Fibroblast of villous mesenchyme (primary cell): Measurements from ENCODE around the gene TACC2. TPM values are rescaled to one million over a fixed set of nuclear protein-coding genes. Genes with fewer than 3 reads are reported as not detected.
"Not testable (repeated sequence)": the region's sequence is repeated elsewhere in the genome, so short reads cannot be mapped to it uniquely, and the experiment has no call there.

Experiments
- DNase-seq: peaks from one replicate; pipeline ENCODE4 v3.0.0-alpha.2; 2010; ENCODE audit warnings: low read depth
- H3K4me3 ChIP-seq: 2 replicates; pipeline ENCODE4 v1.5.1; 2011; ENCODE audit warnings: low read depth, mild to moderate bottlenecking, low read length
- total RNA-seq: library from RNA; depleted of rRNA; stranded (reverse); fragments of >200 nt; gene quantifications from 2 replicates; pipeline ENCODE4 v1.2.3, GENCODE V29; 2012
- TF ChIP-seq, protein P1 (sequence below): IDR thresholded peaks from 2 replicates; pipeline ENCODE4 v1.5.1; 2012; ENCODE audit warnings: low read depth, mild to moderate bottlenecking, low read length; ENCODE audit not compliant: insufficient read depth

The TACC2 gene
- total RNA-seq, 1 donor = 5.6 TPM

DNA sequence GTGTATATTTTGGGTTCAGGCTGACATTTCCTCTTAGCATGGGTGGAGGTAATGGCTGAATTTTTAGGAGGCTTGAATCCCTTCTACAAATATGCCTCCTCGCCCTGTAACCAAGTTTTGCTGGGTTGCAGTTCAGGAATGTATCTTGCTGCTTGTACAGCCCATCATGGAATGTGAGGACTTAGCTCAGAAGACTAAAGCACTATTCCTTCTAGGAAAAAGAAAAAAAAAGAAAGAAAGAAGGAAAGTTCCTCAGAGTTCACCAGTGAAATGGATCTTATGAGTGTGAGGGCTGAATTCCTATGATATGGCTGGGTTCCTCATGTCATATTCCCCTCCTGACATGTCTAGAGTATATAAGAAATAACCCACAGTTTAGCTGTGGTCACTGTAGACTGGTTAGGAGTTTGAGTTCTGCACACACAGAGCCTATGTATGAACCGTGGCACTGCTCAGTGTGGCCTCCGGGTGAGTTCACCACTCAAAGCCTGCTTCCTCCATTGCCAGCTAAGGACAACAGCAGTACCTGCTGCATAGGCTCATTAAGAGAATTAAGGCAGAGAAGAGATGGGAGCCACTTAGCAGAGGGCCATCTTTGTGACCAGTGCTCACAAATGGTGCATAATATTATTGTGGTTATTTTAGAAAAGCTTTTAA lies 114.0 kb downstream of the TACC2 start:
- TF ChIP-seq, protein P1, sequence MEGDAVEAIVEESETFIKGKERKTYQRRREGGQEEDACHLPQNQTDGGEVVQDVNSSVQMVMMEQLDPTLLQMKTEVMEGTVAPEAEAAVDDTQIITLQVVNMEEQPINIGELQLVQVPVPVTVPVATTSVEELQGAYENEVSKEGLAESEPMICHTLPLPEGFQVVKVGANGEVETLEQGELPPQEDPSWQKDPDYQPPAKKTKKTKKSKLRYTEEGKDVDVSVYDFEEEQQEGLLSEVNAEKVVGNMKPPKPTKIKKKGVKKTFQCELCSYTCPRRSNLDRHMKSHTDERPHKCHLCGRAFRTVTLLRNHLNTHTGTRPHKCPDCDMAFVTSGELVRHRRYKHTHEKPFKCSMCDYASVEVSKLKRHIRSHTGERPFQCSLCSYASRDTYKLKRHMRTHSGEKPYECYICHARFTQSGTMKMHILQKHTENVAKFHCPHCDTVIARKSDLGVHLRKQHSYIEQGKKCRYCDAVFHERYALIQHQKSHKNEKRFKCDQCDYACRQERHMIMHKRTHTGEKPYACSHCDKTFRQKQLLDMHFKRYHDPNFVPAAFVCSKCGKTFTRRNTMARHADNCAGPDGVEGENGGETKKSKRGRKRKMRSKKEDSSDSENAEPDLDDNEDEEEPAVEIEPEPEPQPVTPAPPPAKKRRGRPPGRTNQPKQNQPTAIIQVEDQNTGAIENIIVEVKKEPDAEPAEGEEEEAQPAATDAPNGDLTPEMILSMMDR = no peak
- H3K4me3 ChIP-seq = no peak overlapping the region
- DNase-seq = no peak

GRCh38 chr10:122103592-122103991 lies 114.6 kb downstream of the TACC2 start:
- no peak overlapping the region for H3K4me3 ChIP-seq
- no peak for DNase-seq
- TF ChIP-seq, protein P1 = no peak

- not testable (repeated sequence) for DNase-seq, H3K4me3 ChIP-seq
Measured at GRCh38 chr10:122108786-122109185, 119.8 kb downstream of the TACC2 start.

GRCh38 chr10:122112021-122112616 lies 123.2 kb downstream of the TACC2 start:
- peak; percentile 50 for DNase-seq

GRCh38 chr10:122112625-122113160 lies 123.7 kb downstream of the TACC2 start:
- DNase-seq = peak; percentile 97
- H3K4me3 ChIP-seq = peak overlapping the region; percentile 77
- TF ChIP-seq, protein P1 = peak; percentile 27

More at GRCh38 chr10:122112021-122112616, 123.2 kb downstream of the TACC2 start:
- peak overlapping the region; percentile 77 for H3K4me3 ChIP-seq
- TF ChIP-seq, protein P1 = no peak

DNA sequence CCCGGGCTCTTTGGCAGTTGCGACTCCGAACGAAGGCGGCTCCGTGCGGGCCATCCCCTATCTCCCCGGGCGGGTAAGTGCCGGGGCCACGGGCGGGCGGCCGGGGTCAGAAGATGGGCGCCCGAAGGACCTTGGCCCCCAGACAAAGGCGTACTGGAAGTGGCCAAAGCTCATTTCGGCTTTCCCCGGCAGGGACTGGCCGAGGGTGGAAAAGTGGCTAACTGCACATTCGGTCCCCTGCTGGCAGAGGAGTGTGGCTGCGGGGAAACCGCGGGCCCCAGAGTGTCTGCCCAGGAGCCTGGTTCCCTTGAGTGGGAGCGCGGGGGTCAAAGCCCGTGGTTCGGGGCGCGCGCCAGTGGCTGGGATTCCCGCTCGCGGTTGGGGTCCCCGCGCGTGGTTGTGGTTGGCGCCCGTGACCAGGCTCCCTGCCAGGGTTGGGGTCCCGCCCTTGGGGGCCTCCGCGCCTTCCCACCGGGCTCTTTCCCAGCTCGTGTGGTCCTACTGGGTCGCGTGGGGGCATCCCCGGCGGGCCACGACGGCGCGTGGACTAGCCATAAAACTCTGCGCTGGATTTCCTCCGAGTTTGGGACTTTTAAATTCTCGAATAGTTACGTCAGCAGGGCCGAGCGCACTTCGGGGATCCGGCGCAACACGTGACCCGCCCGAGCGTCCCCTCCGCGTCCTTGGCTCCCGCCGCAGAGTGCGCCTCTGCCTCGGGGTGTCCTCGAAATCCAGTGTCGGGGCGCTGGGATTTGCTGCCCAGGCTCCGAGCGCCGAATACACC lies 124.4 kb downstream of the TACC2 start:
- TF ChIP-seq, protein P1 = peak; percentile 61
- H3K4me3 ChIP-seq = peak overlapping the region; percentile 77
- peak; percentile 80 for DNase-seq
